A204.1 (cell line): ENCODE results near the gene DCUN1D4.

ENCODE experiments used
- FAIRE-seq: peaks from 2 replicates; lab custom pipeline; 2012; peaks lifted over from hg19 to GRCh38; lab: Jason Lieb, UNC

The DCUN1D4 gene

GRCh38 chr4:51842554-51843308 is at the start of gene DCUN1D4:
Gene DCUN1D4 (plus strand): TSS chr4:51843153. CDS start chr4:51843243, 90 bp downstream.
- peak; percentile 98 for FAIRE-seq

GRCh38 chr4:51820443-51821234 is 22.3 kb upstream of the DCUN1D4 start:
- FAIRE-seq = no peak

GRCh38 chr4:51825341-51825740 is 17.6 kb upstream of the DCUN1D4 start:
- no peak for FAIRE-seq

DNA sequence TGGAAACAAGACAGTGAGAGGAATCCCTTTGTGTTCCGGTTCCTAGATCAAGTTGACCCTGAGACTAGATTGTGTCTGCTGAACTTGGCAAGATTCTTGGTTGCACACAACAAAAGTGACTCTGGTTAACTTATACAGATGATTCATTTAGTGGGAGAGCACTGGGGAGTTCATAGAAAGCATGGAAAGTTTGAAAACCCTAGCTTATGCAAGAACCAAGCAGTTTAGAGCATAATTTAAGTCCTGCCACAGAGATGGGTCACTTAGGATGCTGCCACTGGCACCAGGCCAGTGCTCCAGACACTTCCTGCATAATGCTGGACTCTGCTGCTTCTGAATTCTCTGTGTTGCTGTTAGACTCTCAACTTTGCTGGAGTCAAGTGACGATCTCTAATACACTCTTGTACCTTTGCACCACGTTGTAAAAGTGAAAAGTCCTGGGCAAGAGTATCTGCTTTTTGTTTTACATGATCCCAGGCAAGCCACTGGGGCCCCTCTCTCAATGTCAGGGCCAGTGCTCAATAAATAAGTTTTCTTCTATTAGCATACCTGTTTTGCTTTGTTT is 12.7 kb upstream of the DCUN1D4 start:
- FAIRE-seq = no peak

GRCh38 chr4:51831133-51831532 is 11.8 kb upstream of the DCUN1D4 start:
- FAIRE-seq = peak; percentile 16

DNA sequence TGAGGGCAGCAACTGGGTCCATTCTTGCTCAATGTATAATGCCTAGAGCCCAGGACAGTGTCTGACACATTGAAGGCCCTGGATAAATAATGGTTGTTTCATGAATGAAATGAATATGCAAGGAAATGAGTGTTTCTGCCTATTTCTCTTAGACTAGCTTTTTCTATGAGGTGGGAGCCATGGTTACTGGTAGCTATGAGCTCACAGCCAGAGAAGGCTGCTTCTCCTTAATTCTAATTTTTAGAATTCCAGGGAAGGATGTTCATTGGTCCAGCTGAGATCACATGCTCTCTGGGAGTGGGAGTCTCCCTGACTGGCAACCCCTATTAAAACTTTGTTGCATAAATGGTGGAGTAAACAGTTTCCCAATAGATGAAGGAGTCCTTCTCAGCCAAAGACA is 9.7 kb upstream of the DCUN1D4 start:
- no peak for FAIRE-seq

- no peak for FAIRE-seq
Measured at GRCh38 chr4:51835079-51835478, 7.9 kb upstream of the DCUN1D4 start.

DNA sequence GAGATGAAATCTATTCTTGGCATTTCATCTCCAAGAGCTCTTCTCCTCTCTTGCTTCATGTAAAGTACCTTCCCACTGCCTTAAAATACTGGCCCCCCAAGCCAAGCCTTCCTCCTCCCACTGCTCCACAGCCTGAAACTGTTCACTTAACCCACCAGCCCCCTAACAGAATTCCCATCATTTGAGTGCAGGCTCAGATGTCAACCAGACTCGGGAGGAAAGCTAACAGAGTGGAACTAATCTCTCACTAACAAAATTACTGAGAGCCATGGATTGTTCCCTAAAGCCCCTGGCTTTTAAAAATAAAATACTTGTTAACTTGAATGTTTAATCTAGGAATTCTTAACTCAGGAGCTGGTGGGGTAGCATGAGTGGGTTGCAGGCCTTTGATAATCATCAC is 7.1 kb upstream of the DCUN1D4 start:
- FAIRE-seq = no peak

DNA sequence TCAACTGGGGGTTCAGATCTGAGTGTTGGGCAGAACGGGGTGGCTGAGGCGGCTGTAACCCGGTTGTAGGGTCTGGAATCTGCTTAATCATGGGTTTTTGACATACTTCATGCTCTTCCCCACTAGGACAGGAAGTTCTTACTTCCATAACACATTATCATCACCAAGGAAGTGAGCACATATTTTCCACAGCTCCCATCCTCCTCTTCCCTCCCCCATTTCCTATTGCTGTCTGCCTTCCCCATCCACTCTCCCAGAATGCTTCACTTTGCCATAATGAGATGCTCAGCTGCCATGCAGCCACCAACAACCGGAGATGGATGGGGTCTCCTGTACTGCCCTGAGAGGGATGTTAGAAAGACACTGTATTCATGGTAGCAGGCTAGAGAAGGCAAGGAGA is 6.4 kb upstream of the DCUN1D4 start:
- no peak for FAIRE-seq

- FAIRE-seq = no peak
Measured at GRCh38 chr4:51840781-51841180, 2.2 kb upstream of the DCUN1D4 start.

DNA sequence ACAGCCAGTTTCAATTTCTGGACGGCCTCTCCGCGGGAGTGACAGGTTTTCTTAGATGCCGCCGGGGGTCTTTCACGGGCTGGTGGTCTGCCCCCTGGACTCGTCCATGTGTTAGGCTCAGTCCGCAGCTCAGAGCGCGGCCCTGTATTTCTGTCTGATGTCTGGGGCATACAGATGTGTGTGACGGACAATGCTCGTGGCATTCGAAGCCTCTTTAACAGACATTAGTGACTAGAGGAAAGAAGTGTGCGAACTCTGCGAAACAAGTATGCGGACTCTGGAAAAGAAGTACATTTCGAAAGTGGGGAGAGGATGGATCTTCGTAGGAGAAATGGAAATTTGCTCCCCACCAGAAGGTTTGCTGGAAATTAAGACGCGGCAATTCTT is 793 bp upstream of the DCUN1D4 start:
- no peak for FAIRE-seq

DNA sequence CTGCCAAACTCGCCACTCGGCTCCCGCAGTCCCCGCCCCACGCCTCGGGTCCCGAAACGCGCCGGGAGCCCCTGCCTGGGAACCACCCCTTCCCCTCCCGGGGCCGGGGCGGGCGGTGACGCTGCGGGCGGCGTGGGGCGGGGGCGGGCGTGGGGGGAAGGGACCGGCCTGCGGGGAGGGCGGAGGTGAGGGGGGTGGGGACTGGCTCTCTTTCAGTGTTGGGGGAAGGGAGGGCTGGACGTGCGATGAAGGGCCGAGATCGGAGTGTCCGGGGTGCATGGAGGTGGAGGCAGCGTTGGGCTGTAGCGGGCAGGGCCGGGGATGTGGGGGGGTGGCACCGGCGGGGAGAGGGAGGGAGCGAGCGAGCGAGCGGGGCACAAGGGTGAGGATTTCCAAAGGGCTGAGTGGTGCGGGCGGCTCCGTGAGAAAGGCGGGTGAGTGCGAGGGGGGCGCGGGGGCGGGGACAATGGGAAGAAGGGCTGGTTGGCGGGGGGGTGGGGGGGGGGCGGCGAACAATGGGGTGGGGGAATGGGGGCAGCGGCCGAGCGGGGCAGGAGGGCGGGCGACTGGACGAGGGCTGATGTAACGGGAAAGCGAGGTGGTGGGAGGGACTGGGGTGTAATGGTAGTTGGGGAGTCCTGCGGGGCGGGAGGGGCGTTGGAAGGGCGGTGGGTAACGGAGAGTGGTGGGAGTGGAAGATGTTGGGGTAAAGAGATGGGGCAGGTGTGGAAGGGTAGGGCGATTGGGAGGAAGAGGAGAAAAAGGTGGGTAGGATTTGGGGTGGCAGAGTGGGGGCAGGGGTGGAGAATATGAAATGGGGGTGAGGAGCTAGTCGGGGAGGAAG is 578 bp downstream of the DCUN1D4 start:
- no peak for FAIRE-seq

DNA sequence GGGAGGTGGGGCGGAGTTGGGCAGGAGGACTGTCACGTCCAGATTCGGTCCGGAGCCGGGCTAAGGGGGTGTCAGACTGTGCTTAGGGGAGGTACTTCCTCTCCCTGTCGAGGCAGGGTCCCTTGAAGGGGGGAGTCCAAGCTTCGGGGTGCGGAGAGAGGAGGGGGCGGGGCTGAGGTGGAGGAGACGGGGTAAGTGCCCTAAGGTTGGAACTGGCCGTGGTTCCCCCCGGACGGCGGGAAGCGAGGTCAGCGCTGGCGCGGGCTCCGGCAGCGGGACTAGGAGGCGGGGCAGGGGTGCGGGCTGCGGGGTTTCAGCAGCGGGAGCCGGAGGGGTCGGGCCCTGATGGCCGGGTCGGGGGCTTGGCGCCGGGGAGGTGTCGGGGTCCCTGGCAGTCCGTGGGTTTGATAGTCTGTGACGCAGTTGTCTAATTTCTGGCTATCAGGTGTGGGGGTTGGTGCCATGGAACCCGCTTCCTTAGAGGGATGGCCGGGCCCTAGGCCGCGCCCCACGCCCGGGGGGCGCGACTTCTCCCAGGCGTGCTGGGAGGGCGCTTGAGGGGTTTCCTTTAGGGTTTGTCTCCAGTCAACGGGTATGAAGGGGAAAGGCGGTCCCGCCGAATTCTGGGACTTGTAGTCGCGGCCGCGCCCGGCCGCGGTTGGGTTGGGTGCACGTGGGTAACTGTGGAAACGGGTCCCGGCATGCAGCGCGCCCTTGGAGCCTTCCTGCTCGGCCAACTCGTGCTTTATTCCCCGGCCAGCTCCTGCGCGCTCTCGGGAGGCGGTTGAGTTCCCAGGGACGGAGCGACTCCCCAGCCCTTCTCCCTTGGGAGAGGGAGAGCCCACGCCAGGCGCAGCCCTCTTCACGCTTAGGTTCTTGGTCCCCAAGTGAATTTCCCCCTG is 1.5 kb downstream of the DCUN1D4 start:
- FAIRE-seq = peak; percentile 68

GRCh38 chr4:51845055-51845426 is 2.1 kb downstream of the DCUN1D4 start:
- no peak for FAIRE-seq

- FAIRE-seq = no peak
Measured at GRCh38 chr4:51845711-51846110, 2.8 kb downstream of the DCUN1D4 start.

- no peak for FAIRE-seq
Measured at GRCh38 chr4:51849430-51849829, 6.5 kb downstream of the DCUN1D4 start.

GRCh38 chr4:51850294-51850693 is 7.3 kb downstream of the DCUN1D4 start:
- FAIRE-seq = no peak

DNA sequence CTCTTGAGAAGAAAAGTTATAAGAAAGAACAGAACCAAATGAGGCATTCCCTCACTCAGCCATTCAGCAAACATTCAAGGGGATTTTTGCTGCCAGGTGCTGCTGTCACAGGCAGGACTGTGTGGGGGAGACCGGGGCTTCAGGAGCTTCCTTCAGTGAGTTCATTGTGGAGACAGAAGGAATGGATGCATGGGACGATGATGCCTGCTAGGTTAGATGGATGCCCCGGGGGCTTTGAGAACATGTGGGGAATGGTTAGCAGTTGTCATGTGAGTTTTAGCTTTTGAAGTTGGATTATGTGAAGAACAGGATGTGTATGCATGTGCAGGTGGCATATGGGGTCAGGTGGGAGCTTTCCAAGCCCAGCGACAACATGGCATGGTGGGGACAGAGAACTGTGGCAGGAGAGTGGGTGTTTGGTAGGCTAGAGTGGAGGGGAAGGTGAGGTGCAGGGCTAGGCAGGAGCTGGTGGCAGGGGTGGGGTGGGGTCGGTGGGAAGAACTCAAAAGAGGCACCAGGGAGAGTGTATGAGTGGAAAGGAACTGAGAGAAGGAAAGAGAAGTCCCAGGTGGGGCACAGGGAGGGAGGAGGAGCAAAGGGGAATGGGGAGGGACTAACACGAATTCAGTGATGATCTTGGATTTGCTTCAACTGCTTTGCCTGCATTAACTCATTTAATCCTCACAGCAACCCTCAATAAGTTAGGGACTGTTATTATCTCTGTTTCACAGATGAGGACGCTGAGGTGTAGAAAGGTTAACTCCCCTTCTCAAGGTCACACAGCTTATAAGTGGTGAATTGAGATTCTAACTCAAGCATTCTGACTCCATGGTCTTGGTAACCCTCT is 8.4 kb downstream of the DCUN1D4 start:
- FAIRE-seq = no peak

DNA sequence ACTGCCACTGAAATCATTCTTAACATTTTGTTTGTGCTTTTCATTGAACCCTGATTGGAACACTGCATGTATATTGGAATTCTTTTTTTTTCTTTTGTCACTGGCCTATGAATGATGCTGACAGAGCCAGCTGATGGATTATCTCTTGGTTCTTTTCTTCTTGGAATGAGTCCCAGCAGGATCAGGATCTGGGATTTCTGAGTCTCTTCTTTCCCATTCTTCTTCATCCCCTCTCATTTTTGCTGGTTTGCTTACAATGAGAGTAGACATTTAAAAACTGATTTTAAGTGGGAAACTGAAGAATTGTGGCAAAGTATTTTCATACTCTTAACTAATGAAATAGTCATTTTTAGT is 9.0 kb downstream of the DCUN1D4 start:
- FAIRE-seq = no peak

GRCh38 chr4:51853027-51853682 is 10.2 kb downstream of the DCUN1D4 start:
- no peak for FAIRE-seq
